ENCODE data around the gene MNT.
A peak's percentile ranks its signal among the peaks of the same experiment; 100 is the strongest.

Gene MNT

DNA sequence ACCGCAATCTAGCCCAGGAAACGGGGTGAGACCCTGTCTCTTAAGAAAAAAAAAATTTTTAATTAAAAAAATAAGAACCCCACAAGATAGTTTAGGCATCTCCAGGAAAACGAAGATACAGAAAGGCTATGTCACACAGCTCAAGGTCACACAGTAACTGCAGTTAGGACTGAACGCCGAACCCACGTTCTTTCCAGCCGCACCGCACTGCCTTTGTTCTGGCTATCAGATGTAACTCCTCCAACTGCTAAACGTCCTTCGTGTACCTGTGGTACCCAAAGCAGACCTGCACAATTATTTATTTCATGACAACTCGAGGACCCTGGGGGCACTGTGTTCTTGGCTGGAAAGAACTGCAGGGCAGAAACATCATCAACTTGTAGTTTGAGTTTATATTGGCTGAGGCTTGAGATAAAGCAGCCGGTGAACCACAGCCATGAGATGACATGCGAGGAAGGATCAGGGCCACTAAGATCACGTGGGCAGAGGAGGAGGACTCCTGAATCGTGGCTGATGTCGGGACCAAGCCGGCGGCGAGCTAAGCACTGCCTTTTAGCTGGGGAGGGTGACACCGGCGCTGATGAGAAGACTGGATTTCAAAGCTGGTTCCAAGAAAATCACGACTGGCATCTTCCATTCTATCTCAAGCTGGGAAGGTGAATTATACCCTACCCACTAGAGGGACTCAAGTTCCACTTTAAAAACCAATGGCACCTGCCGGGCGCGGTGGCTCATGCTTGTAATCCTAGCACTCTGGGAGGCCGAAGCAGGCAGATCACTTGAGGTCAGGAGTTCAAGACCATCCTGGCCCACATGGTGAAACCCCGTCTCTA lies 20.7 kb upstream of the MNT start:
- TF ChIP-seq CTCF (IDR thresholded peaks at IDR 0.05; ENCODE audit: low read depth, low read length) (no peak), MYC (IDR thresholded peaks at IDR 0.05; ENCODE audit: low read depth, low read length) (no peak), POLR2A (IDR thresholded peaks at IDR 0.05; ENCODE audit: extremely low read depth, insufficient read length) (no peak), MAX (IDR thresholded peaks at IDR 0.05; ENCODE audit: low read depth, low read length) (no peak)
- DNase-seq (ENCODE audit: low read depth), result no peak
- no peak overlapping the region for H3K4me3 ChIP-seq (ENCODE audit: low read depth, low read length)

- H3K4me3 ChIP-seq (ENCODE audit: low read depth, low read length), result no peak overlapping the region
- no peak for DNase-seq (ENCODE audit: low read depth)
- no peak for TF ChIP-seq CTCF (IDR thresholded peaks at IDR 0.05; ENCODE audit: low read depth, low read length)
- TF ChIP-seq MYC (IDR thresholded peaks at IDR 0.05; ENCODE audit: low read depth, low read length), result no peak
- no peak for TF ChIP-seq MAX (IDR thresholded peaks at IDR 0.05; ENCODE audit: low read depth, low read length)
- no peak for TF ChIP-seq POLR2A (IDR thresholded peaks at IDR 0.05; ENCODE audit: extremely low read depth, insufficient read length)
These were observed 19.3 kb upstream of the MNT start for GRCh38 chr17:2420176-2420575.

- no peak for DNase-seq (ENCODE audit: low read depth)
- no peak overlapping the region for H3K4me3 ChIP-seq (ENCODE audit: low read depth, low read length)
- TF ChIP-seq POLR2A (IDR thresholded peaks at IDR 0.05; ENCODE audit: extremely low read depth, insufficient read length), result no peak
- TF ChIP-seq CTCF (IDR thresholded peaks at IDR 0.05; ENCODE audit: low read depth, low read length), result no peak
- TF ChIP-seq MAX (IDR thresholded peaks at IDR 0.05; ENCODE audit: low read depth, low read length), result no peak
- no peak for TF ChIP-seq MYC (IDR thresholded peaks at IDR 0.05; ENCODE audit: low read depth, low read length)
These were observed 18.6 kb upstream of the MNT start for GRCh38 chr17:2419486-2419885.

GRCh38 chr17:2418572-2418971 lies 17.7 kb upstream of the MNT start:
- H3K4me3 ChIP-seq (ENCODE audit: low read depth, low read length), result no peak overlapping the region
- no peak for DNase-seq (ENCODE audit: low read depth)
- no peak for TF ChIP-seq MYC (IDR thresholded peaks at IDR 0.05; ENCODE audit: low read depth, low read length)
- TF ChIP-seq POLR2A (IDR thresholded peaks at IDR 0.05; ENCODE audit: extremely low read depth, insufficient read length), result no peak
- TF ChIP-seq CTCF (IDR thresholded peaks at IDR 0.05; ENCODE audit: low read depth, low read length), result no peak
- no peak for TF ChIP-seq MAX (IDR thresholded peaks at IDR 0.05; ENCODE audit: low read depth, low read length)

- H3K4me3 ChIP-seq (ENCODE audit: low read depth, low read length), result no peak overlapping the region
- DNase-seq (ENCODE audit: low read depth), result peak; percentile 73
- no peak for TF ChIP-seq POLR2A (IDR thresholded peaks at IDR 0.05; ENCODE audit: extremely low read depth, insufficient read length)
- peak; percentile 70 for TF ChIP-seq CTCF (IDR thresholded peaks at IDR 0.05; ENCODE audit: low read depth, low read length)
These were observed 15.3 kb upstream of the MNT start for GRCh38 chr17:2416010-2416734.

Measured in NB4 (cell line).